ENCODE data around the gene EHMT1. TPM values are rescaled to one million over a fixed set of nuclear protein-coding genes. Genes with fewer than 3 reads are reported as not detected.

EHMT1 gene
- total RNA-seq, 1 donor = 43.6 TPM

- no peak for DNase-seq (ENCODE audit: low read depth)
- H3K4me3 ChIP-seq (ENCODE audit: low read depth, low read length) = no peak overlapping the region
- TF ChIP-seq CTCF (IDR thresholded peaks at IDR 0.05; ENCODE audit: insufficient read depth, low read depth, low read length) = no peak
These were observed 84.0 kb downstream of the EHMT1 start for GRCh38 chr9:137702615-137703379.

DNA sequence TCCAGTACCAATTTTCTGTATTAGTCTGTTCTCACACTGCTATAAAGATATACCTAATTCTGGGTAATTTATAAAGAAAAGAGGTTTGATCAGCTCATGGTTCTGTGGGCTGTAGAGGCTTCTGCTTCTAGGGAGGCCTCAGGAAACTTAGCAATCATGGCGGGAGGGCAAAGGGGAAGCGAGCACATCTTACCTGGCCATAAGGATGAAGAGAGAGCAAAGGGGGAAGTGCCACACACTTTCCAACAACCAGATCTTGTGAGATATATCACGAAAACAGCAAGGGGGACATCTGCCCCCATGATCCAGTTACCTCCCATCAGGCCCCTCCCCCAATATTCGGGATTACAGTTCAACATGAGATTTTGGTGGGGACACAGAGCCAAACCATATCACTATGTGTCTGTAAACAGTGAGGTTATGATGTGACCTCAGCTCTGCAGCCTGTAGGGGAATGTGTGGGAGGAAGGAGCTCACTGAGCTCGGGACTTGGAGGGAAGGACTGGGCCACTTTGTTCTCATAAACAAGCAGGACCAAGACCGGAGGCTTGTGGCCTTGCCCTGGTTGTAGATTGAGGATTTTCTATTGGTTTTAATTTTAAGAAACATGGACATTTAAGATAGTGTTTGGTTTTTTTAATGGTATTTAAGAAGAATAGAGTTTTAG lies 85.2 kb downstream of the EHMT1 start:
- DNase-seq (ENCODE audit: low read depth) = peak; percentile 76
- no peak overlapping the region for H3K4me3 ChIP-seq (ENCODE audit: low read depth, low read length)
- TF ChIP-seq CTCF (IDR thresholded peaks at IDR 0.05; ENCODE audit: insufficient read depth, low read depth, low read length) = no peak

- no peak for DNase-seq (ENCODE audit: low read depth)
- no peak overlapping the region for H3K4me3 ChIP-seq (ENCODE audit: low read depth, low read length)
- no peak for TF ChIP-seq CTCF (IDR thresholded peaks at IDR 0.05; ENCODE audit: insufficient read depth, low read depth, low read length)
These were observed 86.6 kb downstream of the EHMT1 start for GRCh38 chr9:137705443-137705863.

DNA sequence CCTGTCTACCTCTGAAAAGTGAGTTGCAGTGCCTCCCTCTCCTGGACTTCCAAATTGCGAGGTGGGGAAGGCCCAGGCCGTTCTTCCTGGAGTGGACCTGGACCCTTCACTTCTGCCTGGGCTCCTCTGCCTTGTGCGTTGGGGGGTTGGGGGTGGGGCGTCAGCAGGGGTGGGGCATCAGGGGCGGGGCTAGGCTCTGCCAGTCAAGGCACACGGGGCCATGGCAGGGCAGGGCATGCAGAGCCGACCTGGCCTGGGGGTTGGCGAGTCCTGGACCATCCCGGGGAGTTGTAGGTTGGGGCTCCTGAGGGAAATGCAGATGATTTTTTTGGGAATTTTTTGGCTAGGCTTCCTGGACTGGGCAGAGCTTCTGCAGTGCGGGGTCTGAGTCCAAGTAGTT lies 87.1 kb downstream of the EHMT1 start:
- no peak for TF ChIP-seq CTCF (IDR thresholded peaks at IDR 0.05; ENCODE audit: insufficient read depth, low read depth, low read length)
- H3K4me3 ChIP-seq (ENCODE audit: low read depth, low read length) = no peak overlapping the region

DNA sequence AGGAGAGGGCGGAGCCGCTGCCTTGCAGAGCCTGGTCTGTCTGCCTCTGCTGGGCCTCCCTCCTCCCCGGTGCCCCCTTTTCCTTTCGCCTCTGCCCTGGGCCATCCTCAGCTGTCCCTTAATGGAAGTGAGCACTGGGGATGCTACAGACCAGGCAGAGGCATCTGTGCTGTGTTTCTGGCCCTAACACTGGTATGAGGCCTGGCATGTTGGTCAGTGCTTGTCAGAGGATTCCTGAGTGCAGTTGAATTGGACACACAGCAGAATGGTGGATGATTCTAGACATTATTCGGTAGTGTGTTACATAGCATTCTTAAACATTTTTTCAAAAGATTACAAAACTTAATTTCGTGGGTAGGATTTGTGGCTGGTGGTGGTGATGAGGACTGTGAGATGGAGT lies 88.6 kb downstream of the EHMT1 start:
- no peak overlapping the region for H3K4me3 ChIP-seq (ENCODE audit: low read depth, low read length)
- no peak for TF ChIP-seq CTCF (IDR thresholded peaks at IDR 0.05; ENCODE audit: insufficient read depth, low read depth, low read length)
- no peak for DNase-seq (ENCODE audit: low read depth)

More for the DNA sequence above, 87.1 kb downstream of the EHMT1 start:
- DNase-seq (ENCODE audit: low read depth) = no peak

DNA sequence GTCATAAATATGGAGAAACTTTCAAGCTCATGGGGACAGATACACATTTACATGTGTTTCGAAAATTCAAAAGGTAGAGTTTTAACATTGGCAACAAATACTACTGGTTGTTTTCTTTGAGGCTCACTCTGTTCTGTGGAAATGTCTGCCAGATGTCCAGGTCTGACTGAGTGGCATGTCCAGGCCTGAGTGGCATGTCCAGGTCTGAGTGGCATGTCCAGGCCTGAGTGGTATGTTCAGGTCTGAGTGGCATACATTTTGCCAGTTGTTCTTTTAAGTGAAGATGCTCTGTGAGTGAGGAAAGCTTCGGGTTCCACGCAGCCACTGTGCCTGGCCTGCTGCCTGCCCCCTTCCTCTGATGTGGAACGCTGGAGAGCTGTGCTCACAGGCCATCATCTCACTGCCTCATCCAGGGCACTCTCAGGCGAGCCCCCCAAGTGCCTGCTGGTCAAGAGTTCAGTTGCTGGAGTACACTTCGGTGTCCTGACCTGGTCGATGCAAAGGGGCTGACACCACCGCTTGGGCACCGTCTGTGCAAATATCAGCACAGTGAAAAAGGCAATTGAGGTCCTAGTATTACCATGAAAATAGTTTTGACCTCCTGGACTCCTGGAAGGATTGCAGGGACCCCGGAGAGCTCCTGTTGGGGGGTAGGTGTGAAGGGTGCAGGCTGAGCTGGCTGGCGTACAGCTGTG lies 89.9 kb downstream of the EHMT1 start:
- H3K4me3 ChIP-seq (ENCODE audit: low read depth, low read length) = no peak overlapping the region
- TF ChIP-seq CTCF (IDR thresholded peaks at IDR 0.05; ENCODE audit: insufficient read depth, low read depth, low read length) = no peak
- DNase-seq (ENCODE audit: low read depth) = no peak
